ENCODE data around the gene ARSG.

ARSG gene

DNA sequence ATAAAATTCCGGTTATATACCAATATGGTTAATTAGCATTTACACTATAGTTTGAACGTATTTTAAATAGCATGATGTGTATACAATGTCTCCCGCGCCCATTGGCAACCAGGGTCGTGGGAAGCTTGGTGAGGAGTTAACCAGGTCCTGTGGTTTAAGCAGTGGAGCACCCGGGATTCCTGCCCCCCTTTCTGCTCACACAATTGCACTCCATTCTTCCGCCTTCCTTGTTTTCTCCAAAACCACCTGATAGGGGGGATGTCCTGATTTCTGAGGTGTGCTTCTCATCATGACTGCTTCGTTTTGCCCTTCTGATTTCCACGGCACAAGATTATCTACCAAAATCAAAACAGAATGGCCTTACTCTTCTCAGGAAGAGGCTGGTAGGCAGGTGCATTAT is 130.2 kb downstream of the ARSG start:
- Histone ChIP-seq H3K27me3 (ENCODE audit: control insufficient read depth, insufficient read depth, low read length) (no peaks in the 10 kb centered on the region), H3K9me3 (ENCODE audit: control insufficient read depth, insufficient read depth, low read length) (no peaks in the 10 kb centered on the region; the same call in 1 of the 2 replicates), H3K4me3 (ENCODE audit: low read depth, low read length) (no peak overlapping the region)

DNA sequence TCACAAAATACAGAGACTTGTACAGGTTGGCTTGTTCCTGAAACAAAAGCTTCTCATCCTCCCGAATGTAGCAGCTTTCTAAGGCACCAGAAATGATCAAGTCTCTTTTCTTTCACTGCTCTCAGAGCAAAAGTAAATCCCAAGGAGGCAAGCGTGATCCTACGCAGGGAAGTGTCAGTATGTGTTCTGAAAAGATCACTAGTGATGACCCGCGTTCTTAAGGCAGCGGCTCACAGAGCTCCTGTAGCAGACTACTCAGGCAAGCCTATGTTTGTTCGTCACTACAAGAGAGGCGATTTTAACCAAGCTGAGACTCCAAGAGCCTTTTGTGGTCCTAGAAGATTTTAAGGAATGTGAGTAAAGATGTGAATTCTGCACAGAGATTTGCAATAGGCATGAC is 131.5 kb downstream of the ARSG start:
- no peaks in the 10 kb centered on the region for H3K36me3 ChIP-seq (ENCODE audit: control insufficient read depth, insufficient read depth, low read length)
- H3K27ac ChIP-seq (ENCODE audit: low read depth, low read length) = no peak overlapping the region
- H3K27me3 ChIP-seq (ENCODE audit: control insufficient read depth, insufficient read depth, low read length) = no peaks in the 10 kb centered on the region
- peaks cover 13% of the 10 kb centered on the region for H3K4me1 ChIP-seq (ENCODE audit: control insufficient read depth, insufficient read depth, low read length)
- H3K4me3 ChIP-seq (ENCODE audit: low read depth, low read length) = no peak overlapping the region
- H3K9me3 ChIP-seq (ENCODE audit: control insufficient read depth, insufficient read depth, low read length) = no peaks in the 10 kb centered on the region
- no peak overlapping the region for H3K9ac ChIP-seq (ENCODE audit: low read depth, low read length)

More for the DNA sequence above, 130.2 kb downstream of the ARSG start:
- no peaks in the 10 kb centered on the region for H3K36me3 ChIP-seq (ENCODE audit: control insufficient read depth, insufficient read depth, low read length)
- H3K9ac ChIP-seq (ENCODE audit: low read depth, low read length) = no peak overlapping the region
- H3K27ac ChIP-seq (ENCODE audit: low read depth, low read length) = no peak overlapping the region
- H3K4me1 ChIP-seq (ENCODE audit: control insufficient read depth, insufficient read depth, low read length) = peaks cover 13% of the 10 kb centered on the region

DNA sequence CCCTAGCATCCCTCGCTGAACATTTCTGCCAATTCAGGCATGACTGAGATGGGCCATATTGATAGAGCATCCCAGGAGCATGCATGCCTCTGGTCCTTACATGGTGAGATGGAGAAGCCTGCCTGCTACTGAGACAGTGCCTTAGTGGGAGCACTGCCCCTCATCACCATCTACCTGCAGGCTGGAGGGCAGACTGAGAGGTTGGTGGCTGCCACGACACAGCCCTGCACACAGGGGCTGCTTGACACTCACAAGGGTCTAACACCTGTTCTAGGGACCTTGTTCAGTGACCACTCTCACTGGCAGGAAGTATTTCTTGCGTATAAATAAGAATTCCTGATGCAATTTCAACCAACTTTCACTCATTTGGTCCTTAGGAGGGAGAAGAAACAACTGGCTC is 132.0 kb downstream of the ARSG start:
- no peak overlapping the region for H3K27ac ChIP-seq (ENCODE audit: low read depth, low read length)
- H3K36me3 ChIP-seq (ENCODE audit: control insufficient read depth, insufficient read depth, low read length) = 0 out of 2 replicates have a peak, but pooled peaks cover 2% of the 10 kb centered on the region
- no peak overlapping the region for H3K9ac ChIP-seq (ENCODE audit: low read depth, low read length)
- no peaks in the 10 kb centered on the region for H3K9me3 ChIP-seq (ENCODE audit: control insufficient read depth, insufficient read depth, low read length)
- no peak overlapping the region for H3K4me3 ChIP-seq (ENCODE audit: low read depth, low read length)
- H3K4me1 ChIP-seq (ENCODE audit: control insufficient read depth, insufficient read depth, low read length) = peaks cover 13% of the 10 kb centered on the region
- no peaks in the 10 kb centered on the region for H3K27me3 ChIP-seq (ENCODE audit: control insufficient read depth, insufficient read depth, low read length)

DNA sequence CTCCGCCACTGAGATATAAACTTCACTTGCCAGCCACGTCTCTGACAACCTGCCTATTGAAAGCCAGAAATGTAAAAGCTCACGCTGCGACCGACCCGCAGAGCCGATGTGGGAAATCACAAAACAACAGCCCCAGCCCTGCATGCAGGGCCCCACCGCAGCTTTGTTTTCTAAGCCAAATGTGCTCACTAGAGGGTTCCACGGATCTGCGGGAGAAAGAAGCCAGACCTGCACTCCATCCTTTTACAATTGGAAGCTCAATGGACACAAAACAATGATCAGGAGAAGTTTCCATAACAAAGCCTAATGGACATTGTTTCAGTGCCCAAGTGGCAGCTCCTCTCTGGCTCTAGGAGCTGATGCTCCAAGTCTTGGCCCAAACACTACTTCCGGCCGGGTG is 132.9 kb downstream of the ARSG start:
- Histone ChIP-seq H3K27me3 (ENCODE audit: control insufficient read depth, insufficient read depth, low read length) (no peaks in the 10 kb centered on the region), H3K9ac (ENCODE audit: low read depth, low read length) (no peak overlapping the region), H3K27ac (ENCODE audit: low read depth, low read length) (no peak overlapping the region), H3K4me3 (ENCODE audit: low read depth, low read length) (no peak overlapping the region), H3K4me1 (ENCODE audit: control insufficient read depth, insufficient read depth, low read length) (peaks cover 13% of the 10 kb centered on the region), H3K9me3 (ENCODE audit: control insufficient read depth, insufficient read depth, low read length) (no peaks in the 10 kb centered on the region), H3K36me3 (ENCODE audit: control insufficient read depth, insufficient read depth, low read length) (peaks cover 10% of the 10 kb centered on the region; the same call in 1 of the 2 replicates)

DNA sequence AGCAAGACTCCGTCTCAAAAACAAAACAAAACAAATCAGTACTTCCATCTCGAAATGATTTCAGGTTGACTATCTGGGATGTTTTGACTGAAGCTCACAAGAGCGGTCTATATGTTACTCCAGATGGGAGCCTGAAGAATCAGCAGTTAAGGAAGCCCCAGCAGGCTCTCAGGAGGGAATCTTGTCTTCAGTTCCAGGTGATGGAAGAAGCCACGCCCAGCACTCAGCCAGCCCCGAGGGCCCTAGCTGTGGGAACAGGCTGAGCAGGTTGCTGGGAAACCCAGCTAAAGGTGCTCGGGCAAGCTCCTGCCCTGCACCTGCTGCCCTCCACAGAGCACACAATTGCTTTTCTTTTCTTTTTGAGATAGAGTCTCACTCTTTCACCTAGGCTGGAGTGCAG is 133.6 kb downstream of the ARSG start:
- Histone ChIP-seq H3K9me3 (ENCODE audit: control insufficient read depth, insufficient read depth, low read length) (no peaks in the 10 kb centered on the region), H3K27me3 (ENCODE audit: control insufficient read depth, insufficient read depth, low read length) (no peaks in the 10 kb centered on the region), H3K4me1 (ENCODE audit: control insufficient read depth, insufficient read depth, low read length) (peaks cover 13% of the 10 kb centered on the region), H3K9ac (ENCODE audit: low read depth, low read length) (no peak overlapping the region), H3K27ac (ENCODE audit: low read depth, low read length) (no peak overlapping the region), H3K36me3 (ENCODE audit: control insufficient read depth, insufficient read depth, low read length) (peaks cover 11% of the 10 kb centered on the region; the same call in 1 of the 2 replicates), H3K4me3 (ENCODE audit: low read depth, low read length) (no peak overlapping the region)

DNA sequence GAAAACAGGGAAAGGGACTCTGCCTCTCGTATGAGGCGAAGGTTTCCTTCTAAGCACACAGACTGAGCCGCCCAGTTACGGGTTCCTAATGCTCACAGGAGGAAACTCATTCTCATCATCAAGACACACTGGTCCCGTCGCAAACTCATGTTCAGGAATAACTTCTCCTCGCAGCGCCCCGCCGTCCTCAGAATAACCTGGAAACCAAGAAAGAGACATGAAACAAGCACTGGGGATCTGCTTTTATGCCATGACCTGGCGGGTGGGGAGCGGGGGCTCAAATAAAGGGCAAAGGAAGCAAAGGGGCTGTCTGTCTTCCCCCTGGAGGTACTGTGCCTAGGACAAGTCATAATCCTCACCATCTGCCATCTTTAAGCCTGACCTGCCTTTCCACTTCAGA is 134.7 kb downstream of the ARSG start:
- H3K27ac ChIP-seq (ENCODE audit: low read depth, low read length) = no peak overlapping the region
- no peaks in the 10 kb centered on the region for H3K9me3 ChIP-seq (ENCODE audit: control insufficient read depth, insufficient read depth, low read length)
- no peak overlapping the region for H3K9ac ChIP-seq (ENCODE audit: low read depth, low read length)
- no peak overlapping the region for H3K4me3 ChIP-seq (ENCODE audit: low read depth, low read length)
- peaks cover 7% of the 10 kb centered on the region; the same call in 1 of the 2 replicates for H3K4me1 ChIP-seq (ENCODE audit: control insufficient read depth, insufficient read depth, low read length)
- no peaks in the 10 kb centered on the region for H3K27me3 ChIP-seq (ENCODE audit: control insufficient read depth, insufficient read depth, low read length)
- H3K36me3 ChIP-seq (ENCODE audit: control insufficient read depth, insufficient read depth, low read length) = peaks cover 11% of the 10 kb centered on the region; the same call in 1 of the 2 replicates

DNA sequence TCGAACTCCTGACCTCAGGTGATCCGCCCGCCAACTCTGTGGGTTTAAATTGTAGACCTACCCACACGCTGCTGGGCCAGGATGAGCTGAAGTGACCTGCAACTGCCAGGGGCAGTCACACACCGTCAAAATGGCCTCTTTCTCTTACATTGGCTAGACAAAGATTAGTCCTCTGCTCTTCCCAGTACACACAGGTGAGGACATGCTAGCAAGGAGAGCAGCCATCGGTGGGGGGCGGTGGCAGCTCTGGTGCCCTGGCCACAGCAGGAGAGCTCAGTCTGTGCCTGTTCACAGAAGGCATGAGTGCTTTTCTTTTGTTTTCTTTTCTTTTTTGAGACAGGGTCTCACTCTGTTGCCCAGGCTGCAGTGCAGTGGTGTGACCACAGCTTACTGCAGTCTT is 136.3 kb downstream of the ARSG start:
- Histone ChIP-seq H3K4me1 (ENCODE audit: control insufficient read depth, insufficient read depth, low read length) (peaks cover 7% of the 10 kb centered on the region; the same call in 1 of the 2 replicates), H3K9me3 (ENCODE audit: control insufficient read depth, insufficient read depth, low read length) (no peaks in the 10 kb centered on the region), H3K36me3 (ENCODE audit: control insufficient read depth, insufficient read depth, low read length) (peaks cover 16% of the 10 kb centered on the region; the same call in 1 of the 2 replicates), H3K27me3 (ENCODE audit: control insufficient read depth, insufficient read depth, low read length) (no peaks in the 10 kb centered on the region), H3K9ac (ENCODE audit: low read depth, low read length) (no peak overlapping the region), H3K27ac (ENCODE audit: low read depth, low read length) (no peak overlapping the region), H3K4me3 (ENCODE audit: low read depth, low read length) (no peak overlapping the region)

DNA sequence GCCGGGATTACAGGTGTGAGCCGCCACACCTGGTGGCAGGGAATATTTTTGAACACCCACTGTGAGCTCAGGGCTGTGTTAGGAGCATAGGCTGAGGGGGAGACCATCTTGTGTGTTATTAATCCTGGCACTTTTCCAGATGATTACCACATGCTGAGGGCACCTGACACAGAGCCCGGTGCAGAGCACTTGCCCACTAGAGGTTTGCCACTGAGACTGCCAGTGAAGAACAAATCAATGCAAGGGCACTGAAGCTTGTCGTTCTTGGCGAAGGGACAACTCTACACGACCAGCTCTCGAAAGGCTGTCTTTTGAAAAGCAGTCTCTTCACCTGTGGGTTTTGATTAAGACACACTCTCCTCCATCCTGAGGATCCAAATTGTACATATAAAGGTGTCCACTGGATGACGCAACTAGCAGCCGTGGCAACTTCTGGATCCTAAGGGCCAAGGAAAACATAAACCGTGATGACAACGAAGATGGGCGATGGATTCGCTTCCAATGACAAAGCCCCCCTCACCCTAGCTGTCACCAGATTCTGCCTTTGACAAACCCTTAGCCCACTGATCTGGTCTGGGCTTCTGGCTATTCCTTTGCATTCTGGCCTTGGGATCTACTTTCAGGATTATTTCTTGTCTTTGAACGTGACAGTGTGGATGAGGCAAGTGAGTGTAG is 137.3 kb downstream of the ARSG start:
- no peak overlapping the region for H3K4me3 ChIP-seq (ENCODE audit: low read depth, low read length)
- H3K4me1 ChIP-seq (ENCODE audit: control insufficient read depth, insufficient read depth, low read length) = peaks cover 7% of the 10 kb centered on the region; the same call in 1 of the 2 replicates
- H3K9ac ChIP-seq (ENCODE audit: low read depth, low read length) = no peak overlapping the region
- no peaks in the 10 kb centered on the region for H3K27me3 ChIP-seq (ENCODE audit: control insufficient read depth, insufficient read depth, low read length)
- peaks cover 22% of the 10 kb centered on the region for H3K36me3 ChIP-seq (ENCODE audit: control insufficient read depth, insufficient read depth, low read length)
- no peaks in the 10 kb centered on the region for H3K9me3 ChIP-seq (ENCODE audit: control insufficient read depth, insufficient read depth, low read length)
- no peak overlapping the region for H3K27ac ChIP-seq (ENCODE audit: low read depth, low read length)

DNA sequence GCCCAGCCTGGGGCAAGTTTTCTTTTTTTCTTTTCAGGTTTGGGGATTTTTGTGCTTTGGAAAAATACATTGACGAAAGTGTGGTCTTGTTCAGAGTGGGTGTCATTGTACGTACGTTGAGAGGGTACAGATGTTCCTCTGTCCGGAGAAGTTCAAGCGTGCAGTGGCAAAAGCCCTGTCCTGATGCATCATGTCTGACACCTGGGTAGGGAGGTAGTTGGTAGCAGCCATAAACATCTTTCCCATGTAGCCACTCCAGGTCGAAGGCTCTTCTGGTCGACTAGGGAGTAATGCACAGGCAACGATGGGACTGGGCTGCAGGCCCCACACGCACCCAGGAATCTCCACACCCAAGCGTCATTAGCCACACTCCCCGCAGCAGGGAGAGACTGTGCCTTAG is 138.6 kb downstream of the ARSG start:
- Histone ChIP-seq H3K27ac (ENCODE audit: low read depth, low read length) (no peak overlapping the region), H3K4me3 (ENCODE audit: low read depth, low read length) (no peak overlapping the region), H3K4me1 (ENCODE audit: control insufficient read depth, insufficient read depth, low read length) (no peaks in the 10 kb centered on the region), H3K9me3 (ENCODE audit: control insufficient read depth, insufficient read depth, low read length) (no peaks in the 10 kb centered on the region), H3K27me3 (ENCODE audit: control insufficient read depth, insufficient read depth, low read length) (no peaks in the 10 kb centered on the region), H3K9ac (ENCODE audit: low read depth, low read length) (no peak overlapping the region), H3K36me3 (ENCODE audit: control insufficient read depth, insufficient read depth, low read length) (peaks cover 22% of the 10 kb centered on the region)

DNA sequence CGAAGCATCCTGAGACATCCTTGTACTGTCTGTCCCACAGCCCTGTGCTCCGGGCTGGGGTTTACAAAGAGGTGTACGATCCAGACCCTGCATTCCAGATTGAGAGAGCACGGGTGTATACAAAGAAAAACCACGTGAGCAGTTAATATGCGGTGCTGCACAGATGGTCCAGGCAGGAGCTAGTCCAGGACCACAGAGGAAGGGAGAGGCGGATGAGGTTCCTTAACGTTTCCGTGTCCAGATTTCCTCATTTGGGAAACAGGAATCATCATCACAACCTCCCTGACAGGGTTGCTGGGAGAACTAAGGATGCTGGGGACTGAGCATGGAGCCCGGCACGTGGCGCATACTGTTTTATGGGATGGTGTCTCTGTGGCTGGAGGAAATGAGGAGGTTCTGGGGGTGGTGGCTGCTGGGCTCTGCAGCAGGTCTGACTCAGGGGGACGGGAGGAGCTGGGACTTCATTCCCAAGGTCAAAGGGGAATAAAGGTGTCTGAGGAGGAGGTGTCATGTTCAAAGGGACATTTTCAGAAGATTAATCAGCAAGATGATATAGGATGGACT is 139.8 kb downstream of the ARSG start:
- Histone ChIP-seq H3K9ac (ENCODE audit: low read depth, low read length) (no peak overlapping the region), H3K36me3 (ENCODE audit: control insufficient read depth, insufficient read depth, low read length) (peaks cover 22% of the 10 kb centered on the region), H3K27ac (ENCODE audit: low read depth, low read length) (no peak overlapping the region), H3K9me3 (ENCODE audit: control insufficient read depth, insufficient read depth, low read length) (no peaks in the 10 kb centered on the region), H3K4me1 (ENCODE audit: control insufficient read depth, insufficient read depth, low read length) (0 out of 2 replicates have a peak, but pooled peaks cover 1% of the 10 kb centered on the region), H3K4me3 (ENCODE audit: low read depth, low read length) (no peak overlapping the region), H3K27me3 (ENCODE audit: control insufficient read depth, insufficient read depth, low read length) (no peaks in the 10 kb centered on the region)

DNA sequence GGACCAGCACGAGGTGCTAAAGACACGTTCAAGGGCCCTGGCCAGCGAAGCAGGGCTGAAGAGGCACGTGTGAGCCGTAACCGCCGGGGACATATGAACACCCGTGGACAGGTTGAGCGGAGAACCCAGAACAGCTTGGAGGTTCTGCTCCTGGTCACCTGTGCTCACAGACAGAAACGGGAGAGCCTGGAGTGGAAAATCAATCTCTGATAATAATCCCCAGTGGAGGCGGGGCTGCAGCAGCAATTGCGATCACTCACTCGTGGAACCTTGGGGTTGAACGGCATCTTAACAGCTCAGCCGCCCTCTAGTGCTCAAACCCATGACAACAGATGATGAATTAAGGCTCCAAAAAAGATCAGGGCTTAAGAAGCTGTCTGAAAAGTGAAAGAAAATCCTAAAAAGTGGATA is 140.4 kb downstream of the ARSG start:
- H3K4me3 ChIP-seq (ENCODE audit: low read depth, low read length) = no peak overlapping the region
- no peaks in the 10 kb centered on the region for H3K9me3 ChIP-seq (ENCODE audit: control insufficient read depth, insufficient read depth, low read length)
- peaks cover 22% of the 10 kb centered on the region for H3K36me3 ChIP-seq (ENCODE audit: control insufficient read depth, insufficient read depth, low read length)
- no peak overlapping the region for H3K27ac ChIP-seq (ENCODE audit: low read depth, low read length)
- 0 out of 2 replicates have a peak, but pooled peaks cover 3% of the 10 kb centered on the region for H3K4me1 ChIP-seq (ENCODE audit: control insufficient read depth, insufficient read depth, low read length)
- H3K9ac ChIP-seq (ENCODE audit: low read depth, low read length) = no peak overlapping the region
- H3K27me3 ChIP-seq (ENCODE audit: control insufficient read depth, insufficient read depth, low read length) = no peaks in the 10 kb centered on the region

Data from HUES48 (cell line).